PC-3 (cell line): ENCODE results near the gene LIPJ.

Experiments
- CTCF ChIP-seq: fragments of 300-600 bp; sonication (generic); conservative IDR thresholded peaks from 2 replicates; pipeline ENCODE4 v1.5.1; 2017; ENCODE audit warnings: antibody characterized with exemption, low read depth, mild to moderate bottlenecking, low read length
- EZH2 ChIP-seq: fragments of 300-600 bp; sonication (generic); IDR thresholded peaks from one replicate; pipeline ENCODE4 v1.6.1; 2017; ENCODE audit warnings: antibody characterized with exemption, mild to moderate bottlenecking, low read length; ENCODE audit not compliant: unreplicated experiment

- TF ChIP-seq CTCF (no peak), EZH2 (no peak)
Observed at GRCh38 chr10:88642963-88643362, 56.4 kb downstream of the LIPJ start.
